Upper lobe of left lung (tissue), 6 donors: Measurements from ENCODE around the gene ZFHX3. TPM values are rescaled to one million over a fixed set of nuclear protein-coding genes. Genes with fewer than 3 reads are reported as not detected.

ENCODE experiments used
- ATAC-seq, 2 donors: fragments of 200-7000 bp; cut with Tn5 transposase; one replicate each; pipeline ENCODE4 v1.9.1; 2022; ENCODE audit warnings: mild to moderate bottlenecking in 2 of 2, moderate library complexity in 2 of 2; ENCODE audit not compliant: low FRiP score in 2 of 2
- DNase-seq, 2 donors: peaks; one replicate each; pipeline ENCODE4 v3.0.0-alpha.2; 2019 to 2020
- H3K27ac ChIP-seq, 4 donors: fragments of 200-600 bp; sonication (generic); one replicate each; pipeline ENCODE4 v1.5.1; 2016 to 2019
- H3K27me3 ChIP-seq, 4 donors: fragments of 200-600 bp; sonication (generic); one replicate each; pipeline ENCODE4 v1.5.1; 2017 to 2019
- H3K36me3 ChIP-seq, 4 donors: fragments of 200-600 bp; sonication (generic); one replicate each; pipeline ENCODE4 v1.5.1; 2016 to 2019
- H3K4me1 ChIP-seq, 4 donors: fragments of 200-600 bp; sonication (generic); one replicate each; pipeline ENCODE4 v1.5.1; 2018 to 2019
- H3K4me3 ChIP-seq, 4 donors: fragments of 200-600 bp; sonication (generic); one replicate each; pipeline ENCODE4 v1.5.1; 2017 to 2019; ENCODE audit warnings: mild to moderate bottlenecking in 2 of 4, moderate library complexity in 1 of 4
- H3K9me3 ChIP-seq, 4 donors: fragments of 200-600 bp; sonication (generic); one replicate each; pipeline ENCODE4 v1.5.1; 2018 to 2019
- EP300 ChIP-seq, 4 donors: sonication (generic); formaldehyde crosslinking; IDR thresholded peaks; one replicate each; pipeline ENCODE4 v1.5.1; 2017; ENCODE audit warnings: antibody characterized with exemption in 4 of 4, control low read depth in 2 of 4
- POLR2A ChIP-seq, 4 donors: fragments of 450-650 bp; IDR thresholded peaks; one replicate each; pipeline ENCODE4 v1.5.1; 2016 to 2017; ENCODE audit warnings: antibody characterized with exemption in 4 of 4, mild to moderate bottlenecking in 2 of 4
- POLR2AphosphoS5 ChIP-seq, 2 donors: sonication (generic); formaldehyde crosslinking; IDR thresholded peaks; one replicate each; pipeline ENCODE4 v1.5.1; 2017; ENCODE audit warnings: antibody characterized with exemption in 2 of 2
- WGBS, 2 donors: methylation state at CpG; one replicate each; pipeline ENCODE4 v1.1.5; 2017 to 2018; 5-methylcytosine and 5-hydroxymethylcytosine counted together
- total RNA-seq, 6 donors: library from RNA; depleted of rRNA in 4 of 6; stranded (reverse); fragments of >200 nt in 4 of 6; gene quantifications; one replicate each; pipeline versions ENCODE4 v1.1.0 to v1.2.1, GENCODE V29; 2016 to 2021
- TF ChIP-seq, protein P1 (sequence below), 6 experiments: fragments of 450-650 bp in 4 of 6; fragments of 200-600 bp in 2 of 6; sonication (generic) in 2 of 6; IDR thresholded peaks; one replicate each; pipeline ENCODE4 v1.5.1; 2016 to 2019; ENCODE audit warnings: antibody characterized with exemption in 6 of 6
- donor health status: DM: no; HTN: no; CAD: no; lungs with moderate emphysema.
- donor health status: DM: no; HTN: yes; CAD: no; lungs with severe emphysema.

Gene ZFHX3
- total RNA-seq, 6 donors from 2014 or later = 22.4 to 40.3 (median 27.0) TPM

DNA sequence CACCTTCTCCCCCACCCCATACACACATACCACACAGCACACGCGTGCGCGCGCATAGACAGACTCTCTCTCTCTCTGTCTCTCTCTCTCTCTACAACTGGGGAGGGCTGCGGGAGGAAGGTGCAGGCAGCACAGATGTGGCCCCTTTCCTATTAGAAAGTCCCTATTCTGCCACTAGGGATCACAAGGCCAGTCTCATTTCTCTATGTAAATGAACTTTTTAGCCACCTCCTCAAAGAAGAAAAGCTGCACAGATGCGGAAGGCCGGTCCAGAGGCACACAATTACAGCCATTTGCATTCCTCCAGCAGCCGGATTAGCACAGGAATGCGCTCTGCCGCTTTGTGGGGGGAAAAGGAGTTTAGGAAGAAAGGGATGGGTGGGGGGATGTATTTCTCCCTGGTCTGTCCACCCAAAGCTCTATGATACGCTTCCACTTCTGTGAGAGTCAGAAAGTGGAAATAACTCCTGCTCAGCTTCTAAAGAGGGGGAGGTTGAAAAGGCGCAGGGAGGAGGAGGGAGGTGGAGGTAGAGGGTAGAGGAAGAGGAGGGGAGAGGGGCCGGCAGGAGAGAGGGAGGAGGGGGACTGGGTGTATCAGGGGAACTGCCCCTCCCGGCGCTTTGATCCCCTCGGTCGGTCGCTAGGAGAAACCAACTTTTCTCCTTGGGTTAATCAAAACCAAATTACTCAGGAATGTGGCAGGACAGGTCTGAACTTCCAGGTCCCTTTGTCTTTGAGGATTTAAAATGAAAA lies 11.7 kb downstream of the ZFHX3 start:
- Histone ChIP-seq H3K27me3 (no peaks in the 10 kb centered on the region), H3K9me3 (no peaks in the 10 kb centered on the region), H3K4me1 (peaks cover 39 to 67% (median 41%) of the 10 kb centered on the region in 4 donors), H3K4me3 (peak overlapping the region in 2 of 4 donors; percentile 4 to 16), H3K27ac (peak overlapping the region in 3 of 4 donors; percentile 19 to 40 (median 34)), H3K36me3 (no peaks in the 10 kb centered on the region)
- no peak for ATAC-seq
- 40 to 55% methylated on average over 19 of the region's 19 CpGs for WGBS, 2 donors
- TF ChIP-seq, protein P1, sequence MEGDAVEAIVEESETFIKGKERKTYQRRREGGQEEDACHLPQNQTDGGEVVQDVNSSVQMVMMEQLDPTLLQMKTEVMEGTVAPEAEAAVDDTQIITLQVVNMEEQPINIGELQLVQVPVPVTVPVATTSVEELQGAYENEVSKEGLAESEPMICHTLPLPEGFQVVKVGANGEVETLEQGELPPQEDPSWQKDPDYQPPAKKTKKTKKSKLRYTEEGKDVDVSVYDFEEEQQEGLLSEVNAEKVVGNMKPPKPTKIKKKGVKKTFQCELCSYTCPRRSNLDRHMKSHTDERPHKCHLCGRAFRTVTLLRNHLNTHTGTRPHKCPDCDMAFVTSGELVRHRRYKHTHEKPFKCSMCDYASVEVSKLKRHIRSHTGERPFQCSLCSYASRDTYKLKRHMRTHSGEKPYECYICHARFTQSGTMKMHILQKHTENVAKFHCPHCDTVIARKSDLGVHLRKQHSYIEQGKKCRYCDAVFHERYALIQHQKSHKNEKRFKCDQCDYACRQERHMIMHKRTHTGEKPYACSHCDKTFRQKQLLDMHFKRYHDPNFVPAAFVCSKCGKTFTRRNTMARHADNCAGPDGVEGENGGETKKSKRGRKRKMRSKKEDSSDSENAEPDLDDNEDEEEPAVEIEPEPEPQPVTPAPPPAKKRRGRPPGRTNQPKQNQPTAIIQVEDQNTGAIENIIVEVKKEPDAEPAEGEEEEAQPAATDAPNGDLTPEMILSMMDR (IDR thresholded peaks at IDR 0.05) = no peak
- TF ChIP-seq EP300 (IDR thresholded peaks at IDR 0.05) (no peak), POLR2A (IDR thresholded peaks at IDR 0.05) (no peak), POLR2AphosphoS5 (IDR thresholded peaks at IDR 0.05) (no peak)
- DNase-seq = no peak

DNA sequence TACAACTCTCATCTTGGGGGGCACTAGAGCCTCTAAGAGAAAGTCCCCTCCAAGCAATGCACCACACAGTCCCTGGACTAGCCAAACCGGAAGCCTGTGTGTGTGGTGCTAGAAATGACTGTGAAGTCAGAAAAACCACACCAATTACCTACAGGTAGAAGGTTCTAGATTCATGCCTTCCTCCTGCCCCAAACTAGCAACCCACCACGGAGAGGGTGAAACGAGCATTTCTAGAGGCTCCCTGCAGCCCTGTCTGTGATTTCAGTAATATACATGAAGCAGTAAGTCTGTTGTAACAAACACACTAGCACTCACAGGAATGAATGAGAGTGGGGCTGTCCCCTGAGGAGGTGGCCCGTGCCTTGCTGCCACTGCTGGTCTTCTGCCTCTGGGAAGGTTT lies 13.6 kb downstream of the ZFHX3 start:
- ATAC-seq (no peak), DNase-seq (no peak)
- Histone ChIP-seq H3K27ac (no peak overlapping the region), H3K27me3 (no peaks in the 10 kb centered on the region), H3K4me3 (no peak overlapping the region), H3K9me3 (no peaks in the 10 kb centered on the region), H3K36me3 (no peaks in the 10 kb centered on the region), H3K4me1 (peaks cover 39 to 64% (median 41%) of the 10 kb centered on the region in 4 donors)
- 55 to 57% methylated on average over 4 of the region's 4 CpGs for WGBS, 2 donors
- TF ChIP-seq POLR2A (IDR thresholded peaks at IDR 0.05) (no peak), POLR2AphosphoS5 (IDR thresholded peaks at IDR 0.05) (no peak), EP300 (IDR thresholded peaks at IDR 0.05) (no peak)
- TF ChIP-seq, protein P1 (IDR thresholded peaks at IDR 0.05) = no peak

DNA sequence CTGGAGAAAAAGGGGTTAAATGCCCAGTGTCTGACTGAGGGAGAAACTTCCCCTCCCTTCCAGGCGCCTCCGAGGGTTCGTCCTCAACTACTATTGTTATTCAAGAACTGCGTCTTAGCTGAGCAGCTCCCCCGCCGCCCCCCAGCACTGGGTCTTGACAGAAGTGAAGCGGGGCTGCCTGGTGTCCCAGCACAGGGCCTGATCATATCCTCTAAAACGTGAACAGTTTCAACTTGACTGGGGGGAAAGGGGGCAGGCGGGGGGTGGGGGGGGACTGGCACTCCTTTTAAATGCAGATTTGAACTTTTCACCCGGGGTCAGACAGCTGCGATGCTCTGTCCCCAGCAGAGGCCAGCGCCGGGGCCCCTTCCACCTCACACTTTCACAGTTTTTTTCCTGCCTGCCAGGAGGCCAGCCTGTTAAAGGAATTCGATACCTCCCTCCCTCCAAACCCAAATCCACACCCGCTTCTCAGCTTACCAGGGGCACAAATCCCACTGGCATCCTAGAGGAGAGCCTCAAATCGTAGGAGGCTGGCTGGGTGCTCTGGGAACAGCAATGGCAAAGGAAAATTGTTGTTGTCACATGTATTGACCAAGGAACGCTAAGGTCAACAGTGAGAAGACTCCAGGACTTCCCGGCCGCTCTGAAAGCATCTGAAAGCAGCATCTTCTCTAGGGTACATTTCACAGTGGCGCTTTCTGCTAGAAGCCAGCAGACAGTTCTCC lies 14.5 kb downstream of the ZFHX3 start:
- Histone ChIP-seq H3K27ac (peak overlapping the region; percentile 1 to 44 (median 23)), H3K4me3 (no peak overlapping the region), H3K9me3 (no peaks in the 10 kb centered on the region), H3K4me1 (peaks cover 39 to 66% (median 41%) of the 10 kb centered on the region in 4 donors), H3K36me3 (no peaks in the 10 kb centered on the region), H3K27me3 (no peaks in the 10 kb centered on the region)
- DNase-seq = no peak
- 54 to 61% methylated on average over 20 of the region's 20 CpGs for WGBS, 2 donors
- TF ChIP-seq EP300 (IDR thresholded peaks at IDR 0.05) = no peak
- no peak for TF ChIP-seq POLR2AphosphoS5 (IDR thresholded peaks at IDR 0.05)
- ATAC-seq = peak in 1 of 2 donors; percentile 9

DNA sequence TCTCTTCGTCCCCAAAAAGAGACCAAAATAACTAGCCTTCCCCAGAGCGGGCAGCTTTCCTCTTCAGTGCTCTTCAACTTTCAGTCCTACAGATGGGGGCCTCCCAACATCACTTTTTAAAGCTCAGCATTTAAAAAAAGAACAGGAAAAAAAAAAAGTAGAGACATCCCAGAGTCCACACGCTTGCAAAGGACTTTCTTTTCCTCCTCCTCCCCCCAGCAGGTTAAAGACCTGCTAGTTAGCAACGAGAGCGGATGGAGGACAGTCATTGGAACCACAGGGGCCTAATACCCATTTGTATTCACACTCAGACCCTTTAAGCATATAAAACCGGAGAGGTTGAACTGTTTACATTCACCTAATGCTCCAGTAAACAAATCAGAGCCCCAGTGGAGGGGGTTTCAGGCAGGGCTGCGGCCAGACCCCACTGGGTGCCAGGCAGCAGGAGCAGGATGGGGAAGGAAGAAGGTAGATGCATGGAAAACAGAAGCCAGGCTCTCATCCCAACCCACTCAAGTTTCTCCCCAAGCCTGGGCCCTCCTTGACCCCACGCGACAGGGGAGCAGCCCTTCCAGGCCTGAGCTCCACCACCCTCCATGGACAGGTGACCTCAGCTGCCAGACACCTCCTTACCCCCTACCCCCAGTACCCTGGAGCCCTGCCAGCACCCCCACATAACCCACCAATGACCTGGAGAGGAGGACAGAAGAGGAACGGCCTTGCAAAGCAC lies 15.2 kb downstream of the ZFHX3 start:
- Histone ChIP-seq H3K27ac (peak overlapping the region; percentile 1 to 44 (median 23)), H3K9me3 (no peaks in the 10 kb centered on the region), H3K36me3 (no peaks in the 10 kb centered on the region), H3K4me3 (no peak overlapping the region), H3K4me1 (peaks cover 37 to 66% (median 39%) of the 10 kb centered on the region in 4 donors), H3K27me3 (no peaks in the 10 kb centered on the region)
- DNase-seq = no peak
- TF ChIP-seq POLR2A (IDR thresholded peaks at IDR 0.05) = no peak
- TF ChIP-seq POLR2AphosphoS5 (IDR thresholded peaks at IDR 0.05) = no peak
- no peak for TF ChIP-seq EP300 (IDR thresholded peaks at IDR 0.05)
- TF ChIP-seq, protein P1 (IDR thresholded peaks at IDR 0.05) = no peak
- ATAC-seq = no peak
- 60 to 67% methylated on average over 10 of the region's 10 CpGs for WGBS, 2 donors

DNA sequence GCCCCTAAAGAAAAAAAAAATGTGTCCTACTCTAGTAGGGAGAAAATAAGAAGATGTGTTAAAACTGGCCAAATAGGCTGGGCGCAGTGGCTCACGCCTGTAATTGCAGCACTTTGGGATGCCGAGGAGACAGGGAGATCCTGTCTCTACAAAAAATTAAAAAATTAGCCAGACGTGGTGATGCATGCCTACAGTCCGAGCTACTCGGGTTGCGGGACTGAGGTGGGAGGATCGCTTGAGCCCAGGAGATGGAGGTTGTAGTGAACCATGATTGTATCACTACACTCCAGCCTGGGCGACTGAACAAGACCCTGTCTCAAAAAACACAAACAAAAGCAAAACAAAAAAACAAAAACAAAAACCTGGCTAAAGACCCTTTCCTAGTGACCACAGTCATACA lies 15.9 kb downstream of the ZFHX3 start:
- Histone ChIP-seq H3K4me1 (peaks cover 30 to 64% (median 33%) of the 10 kb centered on the region in 4 donors), H3K27me3 (no peaks in the 10 kb centered on the region), H3K4me3 (no peak overlapping the region), H3K27ac (peak overlapping the region in 1 of 4 donors; percentile 7), H3K36me3 (no peaks in the 10 kb centered on the region), H3K9me3 (no peaks in the 10 kb centered on the region)
- 86 to 88% methylated on average over 9 of the region's 9 CpGs for WGBS, 2 donors
- ATAC-seq (no peak), DNase-seq (no peak)
- no peak for TF ChIP-seq EP300 (IDR thresholded peaks at IDR 0.05)
- no peak for TF ChIP-seq POLR2A (IDR thresholded peaks at IDR 0.05)
- TF ChIP-seq, protein P1 (IDR thresholded peaks at IDR 0.05) = no peak
- no peak for TF ChIP-seq POLR2AphosphoS5 (IDR thresholded peaks at IDR 0.05)
